Left renal cortex interstitium (tissue), 4 donors: ENCODE data around the gene SDK1. TPM values are rescaled to one million over a fixed set of nuclear protein-coding genes. Genes with fewer than 3 reads are reported as not detected.

Source experiments
- DNase-seq, 4 donors: peaks; one replicate each; pipeline ENCODE4 v3.0.0-alpha.2; 2013; ENCODE audit warnings: low read depth in 4 of 4, low spot score in 2 of 4, missing footprints in 1 of 4
- polyA plus RNA-seq, 4 donors: library from polyadenylated mRNA; unstranded; fragments of 120-200 nt; gene quantifications; one replicate each; pipeline ENCODE4 v1.2.1, GENCODE V29; 2013; ENCODE audit not compliant: insufficient read length in 4 of 4

Gene SDK1
- polyA plus RNA-seq, 4 donors: 5.1 to 10.2 (median 6.9) TPM

GRCh38 chr7:4134631-4135030 is 833.6 kb downstream of the SDK1 start:
- DNase-seq: no peak

- DNase-seq: no peak
These were observed 834.2 kb downstream of the SDK1 start for GRCh38 chr7:4135301-4135700.

- DNase-seq: no peak
These were observed 835.0 kb downstream of the SDK1 start for GRCh38 chr7:4136036-4136435.

- no peak for DNase-seq
These were observed 835.6 kb downstream of the SDK1 start for GRCh38 chr7:4136501-4137110.

- DNase-seq: no peak
These were observed 836.5 kb downstream of the SDK1 start for GRCh38 chr7:4137552-4137951.

- no peak for DNase-seq
These were observed 837.8 kb downstream of the SDK1 start for GRCh38 chr7:4138866-4139265.

GRCh38 chr7:4139656-4140625 is 838.9 kb downstream of the SDK1 start:
- no peak for DNase-seq

GRCh38 chr7:4140933-4141332 is 839.9 kb downstream of the SDK1 start:
- DNase-seq: no peak

- no peak for DNase-seq
These were observed 842.0 kb downstream of the SDK1 start for GRCh38 chr7:4143006-4143405.

GRCh38 chr7:4143511-4144171 is 842.6 kb downstream of the SDK1 start:
- no peak for DNase-seq

- DNase-seq: no peak
These were observed 843.2 kb downstream of the SDK1 start for GRCh38 chr7:4144172-4144701.

GRCh38 chr7:4144811-4145510 is 843.9 kb downstream of the SDK1 start:
- peak; percentile 41 to 62 (median 54) for DNase-seq

GRCh38 chr7:4145576-4145975 is 844.5 kb downstream of the SDK1 start:
- no peak for DNase-seq

GRCh38 chr7:4147926-4148620 is 847.0 kb downstream of the SDK1 start:
- DNase-seq: no peak

- no peak for DNase-seq
These were observed 848.2 kb downstream of the SDK1 start for GRCh38 chr7:4149236-4149635.

- DNase-seq: no peak
These were observed 848.6 kb downstream of the SDK1 start for GRCh38 chr7:4149645-4150044.

GRCh38 chr7:4150731-4151130 is 849.7 kb downstream of the SDK1 start:
- no peak for DNase-seq

- DNase-seq: no peak
These were observed 850.5 kb downstream of the SDK1 start for GRCh38 chr7:4151524-4151923.

GRCh38 chr7:4151926-4152549 is 851.0 kb downstream of the SDK1 start:
- DNase-seq: no peak
